ENCODE data around the gene IGFBP7.

IGFBP7 gene

DNA sequence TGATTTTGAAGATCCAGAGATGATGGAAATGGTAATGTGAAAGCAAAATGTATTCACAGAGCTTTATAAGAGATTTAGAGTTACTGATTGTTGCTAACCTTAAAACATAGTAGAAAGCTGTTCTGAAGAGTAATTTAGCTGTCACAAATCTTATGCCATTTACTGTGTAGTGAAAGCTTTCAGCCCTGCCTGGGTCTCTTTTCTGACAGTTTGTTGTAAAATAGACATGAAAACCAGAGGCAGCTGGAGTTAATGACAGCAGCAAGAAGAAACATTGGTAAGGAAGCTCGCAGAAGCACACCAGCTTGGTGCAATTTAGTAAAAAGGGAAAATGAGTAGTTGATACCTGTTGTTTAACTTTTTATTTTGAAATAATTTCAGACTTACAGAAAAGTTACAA is 110.4 kb downstream of the IGFBP7 start:
- Histone ChIP-seq H3K79me2 (ENCODE audit: control insufficient read depth, insufficient read depth, low read length, unreplicated experiment) (peaks cover 27% of the 10 kb centered on the region), H3K4me3 (ENCODE audit: low read depth, low read length) (no peak overlapping the region), H3K36me3 (ENCODE audit: insufficient read depth, low read length) (peaks cover 44% of the 10 kb centered on the region), H3K27me3 (ENCODE audit: insufficient read depth, low read length) (no peaks in the 10 kb centered on the region), H3K4me1 (ENCODE audit: control insufficient read depth, insufficient read depth, low read length, unreplicated experiment) (peaks cover 11% of the 10 kb centered on the region), H2AFZ (ENCODE audit: low read length, unreplicated experiment) (no peak overlapping the region), H3K27ac (ENCODE audit: low read depth, low read length) (no peak overlapping the region)

DNA sequence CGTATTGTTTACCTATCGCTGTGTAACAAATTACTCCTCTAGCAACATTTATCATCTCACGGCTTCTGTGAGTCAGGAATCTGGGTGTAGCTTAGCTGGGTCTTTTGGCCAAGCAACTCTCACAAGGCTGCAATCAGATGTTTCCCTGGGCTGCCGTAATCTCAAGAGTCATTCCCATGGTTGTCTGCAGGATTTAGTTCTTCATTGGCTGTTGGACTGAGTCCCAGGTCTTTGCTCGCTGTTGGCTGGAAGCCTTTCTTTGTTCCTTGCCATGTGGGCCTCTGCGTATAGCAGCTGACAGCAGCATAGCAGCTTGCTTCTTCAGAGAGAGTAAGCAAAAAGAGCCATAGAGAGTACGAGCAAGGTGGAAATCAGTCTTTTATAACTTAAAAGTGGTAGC is 114.7 kb downstream of the IGFBP7 start:
- no peak overlapping the region for H2AFZ ChIP-seq (ENCODE audit: low read length, unreplicated experiment)
- peaks cover 11% of the 10 kb centered on the region for H3K4me1 ChIP-seq (ENCODE audit: control insufficient read depth, insufficient read depth, low read length, unreplicated experiment)
- no peaks in the 10 kb centered on the region for H3K27me3 ChIP-seq (ENCODE audit: insufficient read depth, low read length)
- H3K27ac ChIP-seq (ENCODE audit: low read depth, low read length) = peak overlapping the region; percentile 79
- H3K36me3 ChIP-seq (ENCODE audit: insufficient read depth, low read length) = peaks cover 57% of the 10 kb centered on the region
- H3K79me2 ChIP-seq (ENCODE audit: control insufficient read depth, insufficient read depth, low read length, unreplicated experiment) = peaks cover 54% of the 10 kb centered on the region
- H3K4me3 ChIP-seq (ENCODE audit: low read depth, low read length) = no peak overlapping the region

DNA sequence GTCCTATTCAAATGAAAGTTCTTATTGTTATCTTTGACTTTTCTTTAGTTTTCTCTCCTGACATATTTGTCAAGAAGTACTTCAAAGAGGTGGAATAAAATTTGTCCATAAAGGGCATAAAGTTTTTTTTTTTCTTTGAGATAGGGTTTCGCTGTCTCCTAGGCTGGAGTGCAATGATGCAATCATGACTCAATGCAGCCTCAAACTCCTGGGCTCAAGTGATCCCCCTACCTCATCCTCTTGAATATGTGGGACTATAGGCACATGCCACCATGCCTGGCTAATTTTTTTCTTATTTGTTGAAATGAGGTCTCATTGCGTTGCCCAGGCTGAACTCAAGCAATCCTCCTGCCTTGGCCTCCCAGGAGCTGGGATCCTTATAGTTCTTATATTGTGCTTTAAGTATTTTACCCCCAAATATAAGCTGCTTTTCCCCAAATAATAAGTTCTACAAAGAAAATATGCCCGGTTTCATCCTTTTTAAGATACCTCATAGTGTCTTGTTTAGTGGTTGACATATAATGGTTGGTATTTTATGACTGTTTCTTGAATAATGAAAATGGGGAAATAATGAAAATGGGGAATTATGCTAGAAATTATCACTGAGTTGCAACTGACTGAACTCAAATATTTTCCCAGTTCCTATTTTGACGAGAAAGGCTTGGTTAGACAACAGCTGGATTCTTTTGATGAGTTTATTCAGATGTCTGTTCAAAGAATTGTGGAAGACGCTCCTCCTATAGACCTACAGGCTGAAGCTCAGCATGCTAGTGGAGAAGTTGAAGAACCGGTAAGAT is 119.9 kb downstream of the IGFBP7 start:
- H3K36me3 ChIP-seq (ENCODE audit: insufficient read depth, low read length) = peaks cover 64% of the 10 kb centered on the region
- H3K4me1 ChIP-seq (ENCODE audit: control insufficient read depth, insufficient read depth, low read length, unreplicated experiment) = peaks cover 17% of the 10 kb centered on the region
- H2AFZ ChIP-seq (ENCODE audit: low read length, unreplicated experiment) = no peak overlapping the region
- peaks cover 80% of the 10 kb centered on the region for H3K79me2 ChIP-seq (ENCODE audit: control insufficient read depth, insufficient read depth, low read length, unreplicated experiment)
- H3K27ac ChIP-seq (ENCODE audit: low read depth, low read length) = peak overlapping the region; percentile 32
- no peaks in the 10 kb centered on the region for H3K27me3 ChIP-seq (ENCODE audit: insufficient read depth, low read length)
- no peak overlapping the region for H3K4me3 ChIP-seq (ENCODE audit: low read depth, low read length)

DNA sequence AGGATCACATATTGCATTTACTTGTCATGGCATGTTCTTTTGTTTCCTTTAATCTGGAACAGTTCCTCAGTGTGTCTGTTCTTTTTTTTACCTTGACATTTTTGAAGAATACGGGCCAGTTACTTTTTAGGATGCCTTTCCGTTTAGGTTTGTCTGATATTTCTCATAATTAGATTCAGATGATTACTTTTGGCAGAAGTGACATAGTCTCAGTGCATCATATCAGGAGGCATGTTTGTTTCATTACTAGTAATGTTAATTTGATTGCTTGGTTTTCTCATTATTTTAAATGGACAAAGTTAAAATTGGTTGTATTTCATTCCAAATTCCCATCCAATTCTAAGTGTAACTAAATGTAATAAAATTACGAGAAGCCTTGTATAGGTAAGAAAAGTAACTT is 123.2 kb downstream of the IGFBP7 start:
- H3K4me1 ChIP-seq (ENCODE audit: control insufficient read depth, insufficient read depth, low read length, unreplicated experiment) = peaks cover 17% of the 10 kb centered on the region
- peaks cover 50% of the 10 kb centered on the region for H3K36me3 ChIP-seq (ENCODE audit: insufficient read depth, low read length)
- no peak overlapping the region for H2AFZ ChIP-seq (ENCODE audit: low read length, unreplicated experiment)
- H3K27ac ChIP-seq (ENCODE audit: low read depth, low read length) = no peak overlapping the region
- no peaks in the 10 kb centered on the region for H3K27me3 ChIP-seq (ENCODE audit: insufficient read depth, low read length)
- H3K4me3 ChIP-seq (ENCODE audit: low read depth, low read length) = no peak overlapping the region
- H3K79me2 ChIP-seq (ENCODE audit: control insufficient read depth, insufficient read depth, low read length, unreplicated experiment) = peaks cover 96% of the 10 kb centered on the region

DNA sequence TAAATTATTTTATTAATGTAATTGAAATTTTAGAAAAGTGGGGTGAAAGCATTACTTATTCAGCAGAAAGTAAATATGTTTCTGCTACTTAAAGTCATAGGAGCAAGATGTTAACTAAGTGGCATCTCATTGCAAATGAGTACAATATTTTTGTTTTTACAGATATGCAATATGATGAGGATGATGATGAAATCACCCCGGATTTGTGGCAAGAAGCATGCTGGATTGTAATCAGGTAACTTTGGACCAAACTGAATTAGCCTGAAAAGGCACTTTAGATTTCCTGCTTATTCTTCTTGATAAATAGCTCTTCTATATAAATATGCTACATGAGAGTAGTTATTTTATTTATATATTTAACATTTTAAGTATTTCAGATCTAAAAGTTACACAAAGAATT is 124.0 kb downstream of the IGFBP7 start:
- no peak overlapping the region for H3K27ac ChIP-seq (ENCODE audit: low read depth, low read length)
- no peak overlapping the region for H2AFZ ChIP-seq (ENCODE audit: low read length, unreplicated experiment)
- H3K4me3 ChIP-seq (ENCODE audit: low read depth, low read length) = no peak overlapping the region
- H3K27me3 ChIP-seq (ENCODE audit: insufficient read depth, low read length) = no peaks in the 10 kb centered on the region
- peaks cover 42% of the 10 kb centered on the region for H3K36me3 ChIP-seq (ENCODE audit: insufficient read depth, low read length)
- H3K79me2 ChIP-seq (ENCODE audit: control insufficient read depth, insufficient read depth, low read length, unreplicated experiment) = peaks cover 96% of the 10 kb centered on the region
- peaks cover 24% of the 10 kb centered on the region for H3K4me1 ChIP-seq (ENCODE audit: control insufficient read depth, insufficient read depth, low read length, unreplicated experiment)

DNA sequence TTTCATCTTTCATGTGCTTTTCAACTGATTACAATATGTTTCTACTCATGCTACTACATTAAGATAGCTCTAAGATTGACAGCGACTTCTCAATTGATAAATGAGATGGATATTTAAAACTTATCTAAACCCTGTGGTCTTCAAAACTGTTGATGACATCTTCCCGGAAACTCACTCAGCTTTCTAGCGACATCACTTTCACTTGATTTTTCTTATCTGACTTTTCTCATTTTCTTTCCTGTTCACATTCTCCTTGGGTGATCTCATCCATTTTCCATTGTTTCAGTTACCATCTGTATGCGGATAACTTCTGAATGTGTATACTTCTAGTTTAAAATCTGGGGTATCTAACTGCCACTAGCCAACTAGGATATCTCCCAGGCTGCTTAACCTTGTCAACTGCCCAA is 128.4 kb downstream of the IGFBP7 start:
- Histone ChIP-seq H3K4me3 (ENCODE audit: low read depth, low read length) (peak overlapping the region; percentile 96), H3K27ac (ENCODE audit: low read depth, low read length) (peak overlapping the region; percentile 70), H2AFZ (ENCODE audit: low read length, unreplicated experiment) (no peak overlapping the region), H3K36me3 (ENCODE audit: insufficient read depth, low read length) (peaks cover 14% of the 10 kb centered on the region), H3K79me2 (ENCODE audit: control insufficient read depth, insufficient read depth, low read length, unreplicated experiment) (peaks cover 85% of the 10 kb centered on the region), H3K4me1 (ENCODE audit: control insufficient read depth, insufficient read depth, low read length, unreplicated experiment) (peaks cover 22% of the 10 kb centered on the region), H3K27me3 (ENCODE audit: insufficient read depth, low read length) (no peaks in the 10 kb centered on the region)
